Measurements from ENCODE around the gene SPRTN.

Gene SPRTN, protein sequence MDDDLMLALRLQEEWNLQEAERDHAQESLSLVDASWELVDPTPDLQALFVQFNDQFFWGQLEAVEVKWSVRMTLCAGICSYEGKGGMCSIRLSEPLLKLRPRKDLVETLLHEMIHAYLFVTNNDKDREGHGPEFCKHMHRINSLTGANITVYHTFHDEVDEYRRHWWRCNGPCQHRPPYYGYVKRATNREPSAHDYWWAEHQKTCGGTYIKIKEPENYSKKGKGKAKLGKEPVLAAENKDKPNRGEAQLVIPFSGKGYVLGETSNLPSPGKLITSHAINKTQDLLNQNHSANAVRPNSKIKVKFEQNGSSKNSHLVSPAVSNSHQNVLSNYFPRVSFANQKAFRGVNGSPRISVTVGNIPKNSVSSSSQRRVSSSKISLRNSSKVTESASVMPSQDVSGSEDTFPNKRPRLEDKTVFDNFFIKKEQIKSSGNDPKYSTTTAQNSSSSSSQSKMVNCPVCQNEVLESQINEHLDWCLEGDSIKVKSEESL

DNA sequence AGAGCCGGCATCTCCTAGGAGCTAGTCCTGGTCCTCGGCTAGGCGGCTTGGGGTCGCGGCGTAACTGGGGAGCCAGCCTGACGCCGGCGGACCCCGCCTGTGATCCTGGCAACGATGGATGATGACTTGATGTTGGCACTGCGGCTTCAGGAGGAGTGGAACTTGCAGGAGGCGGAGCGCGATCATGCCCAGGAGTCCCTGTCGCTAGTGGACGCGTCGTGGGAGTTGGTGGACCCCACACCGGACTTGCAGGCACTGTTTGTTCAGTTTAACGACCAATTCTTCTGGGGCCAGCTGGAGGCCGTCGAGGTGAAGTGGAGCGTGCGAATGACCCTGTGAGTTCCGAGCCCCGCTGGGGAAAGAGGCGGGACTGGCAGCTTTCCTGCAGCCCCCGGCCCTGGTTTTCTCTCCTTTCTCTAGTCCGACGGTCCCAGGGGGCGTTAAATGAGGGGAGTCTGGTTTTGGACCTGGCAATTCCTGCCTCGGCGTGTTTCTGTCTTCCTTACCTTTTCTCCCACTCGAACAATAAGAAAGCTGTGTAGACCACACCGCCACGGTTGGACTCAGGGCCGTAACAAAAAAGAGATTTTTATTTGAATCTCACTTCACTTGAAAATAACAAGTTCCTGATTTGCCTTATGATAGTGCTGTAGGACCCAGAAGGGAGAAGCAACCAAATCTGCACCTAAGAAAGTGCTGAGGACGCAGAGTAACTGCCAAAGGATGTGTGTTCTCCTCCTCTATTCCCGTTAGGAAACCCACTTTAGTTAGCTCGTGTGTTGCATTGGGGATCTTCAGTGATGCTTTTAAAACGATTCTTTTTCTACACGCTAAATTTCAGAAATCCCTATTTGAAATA lies at the start of gene SPRTN:
TSS of gene SPRTN (plus strand) at position 24 of the 859 bp plus-strand sequence. CDS start at position 115, 91 bp downstream.
- no peaks in the 10 kb centered on the region for H3K9me3 Mint-ChIP-seq
- peaks cover 39% of the 10 kb centered on the region for H3K4me1 Mint-ChIP-seq (ENCODE audit: low read depth)
- peak within 1 kb of the TSS; percentile 99 for H3K27ac Mint-ChIP-seq
- intact Hi-C loops (cut with micrococcal nuclease) = loop anchor here (1.0 to 5.0 kb wide), 3 partner anchors 96 to 361 kb away; partner anchors contain the start of genes ARV1, GNPAT, TSNAX and TTC13
- H3K36me3 Mint-ChIP-seq (ENCODE audit: low read depth) = peaks cover 72% of the 10 kb centered on the region
- peak within 1 kb of the TSS; percentile 96 for H3K4me3 Mint-ChIP-seq
- H3K27me3 Mint-ChIP-seq = no peaks in the 10 kb centered on the region

DNA sequence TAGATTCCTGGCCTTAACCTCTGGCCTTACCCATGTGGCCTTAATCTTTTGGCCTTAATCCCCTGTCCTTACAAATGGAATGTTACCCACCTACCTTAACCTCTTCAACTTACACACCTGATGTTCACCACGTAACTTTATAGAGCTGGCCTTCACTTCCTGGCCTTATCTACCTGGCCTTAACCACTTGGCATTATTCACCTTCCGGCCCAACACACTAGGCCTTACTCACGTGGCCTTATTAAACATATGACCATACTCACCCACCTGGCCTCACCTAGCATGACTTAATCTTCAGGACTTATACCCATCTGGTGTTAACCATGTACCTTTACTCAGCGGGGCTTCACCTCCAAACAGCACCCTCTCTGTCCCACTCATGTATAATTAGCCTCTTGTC lies 42.2 kb upstream of the SPRTN start:
- Mint-ChIP-seq H3K36me3 (ENCODE audit: low read depth) (no peaks in the 10 kb centered on the region), H3K9me3 (no peaks in the 10 kb centered on the region), H3K4me3 (no peak overlapping the region), H3K4me1 (ENCODE audit: low read depth) (no peaks in the 10 kb centered on the region), H3K27ac (no peak overlapping the region), H3K27me3 (no peaks in the 10 kb centered on the region)
- intact Hi-C loops (cut with micrococcal nuclease) = no loop called here

DNA sequence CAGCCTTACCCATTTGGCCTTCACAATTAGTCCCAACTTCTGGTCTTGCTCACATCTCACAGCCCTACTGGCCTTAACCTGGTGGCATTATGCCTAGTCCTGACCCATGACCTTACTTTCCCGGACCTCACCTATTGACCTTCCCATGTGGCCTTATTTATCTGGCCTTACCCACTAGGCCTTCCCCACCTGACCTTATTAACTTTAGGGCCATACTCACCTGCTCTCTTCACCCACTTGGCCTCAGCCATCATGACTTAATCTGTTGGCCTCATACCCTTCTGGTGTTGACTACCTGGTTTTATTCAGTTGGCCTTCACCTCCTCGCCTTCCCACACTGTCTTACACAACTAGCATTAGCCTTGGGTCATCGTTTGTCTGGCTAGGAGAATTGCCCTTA lies 36.1 kb upstream of the SPRTN start:
- Mint-ChIP-seq H3K9me3 (no peaks in the 10 kb centered on the region), H3K4me1 (ENCODE audit: low read depth) (no peaks in the 10 kb centered on the region), H3K27ac (no peak overlapping the region), H3K27me3 (no peaks in the 10 kb centered on the region), H3K4me3 (no peak overlapping the region), H3K36me3 (ENCODE audit: low read depth) (no peaks in the 10 kb centered on the region)
- intact Hi-C loops (cut with micrococcal nuclease) = no loop called here

DNA sequence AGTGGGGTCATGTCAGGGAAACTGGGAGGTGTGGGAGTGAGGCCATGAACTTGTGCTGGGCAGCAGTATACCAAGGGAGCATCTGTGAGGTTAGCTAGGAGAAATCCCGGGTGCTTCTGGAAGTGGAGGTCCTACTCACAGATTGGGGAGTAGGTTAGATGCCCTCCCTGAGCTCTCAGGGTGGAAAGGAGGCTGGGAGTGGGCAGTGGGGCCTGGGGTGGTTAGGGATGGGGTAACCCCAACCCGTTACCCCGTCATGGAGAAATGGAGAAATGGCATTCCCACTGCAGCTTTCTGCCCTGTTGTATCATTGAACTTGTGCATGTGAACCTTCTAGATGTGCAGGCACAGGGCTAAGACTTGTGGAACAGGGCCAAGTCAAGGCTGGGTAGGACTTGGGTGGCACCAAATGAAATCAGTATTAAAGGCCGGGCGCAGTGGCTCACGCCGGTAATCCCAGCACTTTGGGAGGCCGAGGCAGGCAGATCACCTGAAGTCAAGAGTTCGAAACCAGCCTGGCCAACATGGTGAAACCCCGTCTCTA lies 27.6 kb upstream of the SPRTN start:
- Mint-ChIP-seq H3K4me3 (no peak overlapping the region), H3K4me1 (ENCODE audit: low read depth) (no peaks in the 10 kb centered on the region), H3K9me3 (no peaks in the 10 kb centered on the region), H3K27ac (no peak overlapping the region), H3K36me3 (ENCODE audit: low read depth) (no peaks in the 10 kb centered on the region), H3K27me3 (peaks cover 1% of the 10 kb centered on the region)
- intact Hi-C loops (cut with micrococcal nuclease) = no loop called here

DNA sequence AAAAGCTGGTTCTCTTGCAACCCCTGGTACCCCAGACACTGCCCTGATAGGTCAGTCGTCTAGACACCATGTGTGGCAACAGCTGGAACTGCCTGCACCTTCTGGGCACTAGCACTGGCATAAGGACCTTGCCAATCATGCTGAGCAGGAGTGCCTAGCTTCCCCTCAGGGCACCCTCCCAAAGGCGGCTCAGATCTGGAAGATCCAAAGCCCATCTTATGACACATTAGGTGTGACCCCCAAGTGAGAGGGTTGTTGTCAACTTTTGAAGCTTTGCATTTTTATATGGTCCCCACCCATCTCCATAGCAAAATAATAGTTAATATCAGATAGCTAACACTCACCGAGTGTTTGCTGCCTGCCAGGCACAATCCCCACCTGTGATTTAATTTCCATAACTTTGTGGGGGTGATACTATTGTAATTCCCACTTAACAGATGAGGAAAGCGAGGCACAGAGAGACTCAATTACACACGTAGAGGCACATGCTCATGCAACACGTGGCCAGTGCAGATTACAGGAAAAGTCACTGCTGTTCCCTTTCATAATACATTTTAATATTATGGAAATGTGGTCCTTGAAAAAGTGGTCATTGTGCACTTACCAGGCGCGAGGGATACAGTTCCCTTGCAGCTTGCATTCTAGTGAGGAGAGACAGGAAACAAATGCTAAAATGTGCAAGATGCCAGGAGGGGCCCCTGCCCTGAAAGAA lies 26.2 kb upstream of the SPRTN start:
- H3K36me3 Mint-ChIP-seq (ENCODE audit: low read depth) = no peaks in the 10 kb centered on the region
- no peak overlapping the region for H3K27ac Mint-ChIP-seq
- peaks cover 4% of the 10 kb centered on the region for H3K27me3 Mint-ChIP-seq
- no peak overlapping the region for H3K4me3 Mint-ChIP-seq
- intact Hi-C loops (cut with micrococcal nuclease) = no loop called here
- H3K9me3 Mint-ChIP-seq = no peaks in the 10 kb centered on the region
- H3K4me1 Mint-ChIP-seq (ENCODE audit: low read depth) = peaks cover 5% of the 10 kb centered on the region

DNA sequence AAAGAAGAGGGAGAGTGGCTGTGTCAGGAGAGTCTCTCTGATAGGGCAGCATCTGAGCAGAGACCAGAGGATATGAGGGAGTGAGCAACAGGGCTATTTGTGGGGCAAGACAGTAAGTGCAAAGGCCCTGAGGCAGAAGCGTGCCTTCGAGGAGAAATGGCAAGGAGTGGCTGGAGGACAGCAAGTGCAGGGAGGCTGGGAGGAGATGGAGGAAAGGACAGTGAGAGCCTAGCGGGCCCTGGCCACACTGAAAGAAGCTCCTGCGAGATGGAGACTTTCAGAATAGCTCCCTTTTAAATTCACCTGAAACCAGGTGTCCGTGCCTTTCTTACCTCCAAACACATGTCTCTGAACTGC lies 25.7 kb upstream of the SPRTN start:
- Mint-ChIP-seq H3K4me1 (ENCODE audit: low read depth) (peaks cover 5% of the 10 kb centered on the region), H3K9me3 (no peaks in the 10 kb centered on the region), H3K27me3 (peaks cover 4% of the 10 kb centered on the region), H3K4me3 (no peak overlapping the region), H3K27ac (no peak overlapping the region), H3K36me3 (ENCODE audit: low read depth) (no peaks in the 10 kb centered on the region)
- intact Hi-C loops (cut with micrococcal nuclease) = no loop called here

DNA sequence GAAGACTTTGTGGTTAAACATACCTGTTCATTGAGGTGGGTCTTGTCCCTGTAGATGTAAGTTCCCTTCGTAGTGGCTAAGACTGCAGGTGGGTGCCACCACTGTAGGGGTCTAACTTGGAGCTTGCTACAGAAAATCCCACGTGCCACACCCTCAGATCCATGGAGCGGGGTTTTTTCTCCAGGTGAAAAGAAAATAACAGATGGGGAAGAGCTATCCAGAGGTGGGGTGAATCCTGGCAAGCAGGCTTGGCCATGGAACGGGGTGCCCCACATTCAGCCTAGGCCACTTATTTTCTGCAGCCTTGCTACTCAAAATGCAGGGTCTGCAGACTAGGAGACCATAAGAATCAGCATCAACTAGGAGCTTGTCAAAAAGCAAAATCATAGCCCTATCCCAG lies 24.4 kb upstream of the SPRTN start:
- Mint-ChIP-seq H3K9me3 (no peaks in the 10 kb centered on the region), H3K27me3 (peaks cover 4% of the 10 kb centered on the region), H3K27ac (no peak overlapping the region), H3K4me1 (ENCODE audit: low read depth) (peaks cover 5% of the 10 kb centered on the region), H3K36me3 (ENCODE audit: low read depth) (no peaks in the 10 kb centered on the region), H3K4me3 (no peak overlapping the region)
- intact Hi-C loops (cut with micrococcal nuclease) = no loop called here

DNA sequence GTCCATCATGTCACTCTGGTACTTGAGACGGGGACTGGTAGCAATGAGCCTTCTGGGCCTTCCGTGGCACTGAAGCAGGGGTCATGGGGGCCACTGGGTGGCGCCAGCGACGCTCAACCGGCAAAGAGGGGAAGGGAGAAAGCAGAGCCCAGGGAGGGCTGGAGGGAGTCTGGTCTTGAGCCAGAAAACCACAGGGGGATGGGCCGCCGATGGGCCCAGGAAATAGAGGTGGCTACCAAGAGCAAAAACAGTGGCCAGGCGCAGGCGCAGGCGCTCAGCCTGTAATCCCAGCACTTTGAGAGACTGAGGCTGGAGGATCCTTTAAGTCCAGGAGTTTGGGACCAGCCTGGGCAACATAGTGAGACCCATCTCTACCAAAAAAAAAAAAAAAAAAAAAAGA lies 22.2 kb upstream of the SPRTN start:
- peaks cover 4% of the 10 kb centered on the region for H3K27me3 Mint-ChIP-seq
- no peak overlapping the region for H3K27ac Mint-ChIP-seq
- intact Hi-C loops (cut with micrococcal nuclease) = loop anchor here (5.0 kb wide), 1 partner anchor 286 kb away; no protein-coding TSS in a partner anchor
- H3K4me3 Mint-ChIP-seq = no peak overlapping the region
- no peaks in the 10 kb centered on the region for H3K9me3 Mint-ChIP-seq
- no peaks in the 10 kb centered on the region for H3K36me3 Mint-ChIP-seq (ENCODE audit: low read depth)
- H3K4me1 Mint-ChIP-seq (ENCODE audit: low read depth) = peaks cover 5% of the 10 kb centered on the region

DNA sequence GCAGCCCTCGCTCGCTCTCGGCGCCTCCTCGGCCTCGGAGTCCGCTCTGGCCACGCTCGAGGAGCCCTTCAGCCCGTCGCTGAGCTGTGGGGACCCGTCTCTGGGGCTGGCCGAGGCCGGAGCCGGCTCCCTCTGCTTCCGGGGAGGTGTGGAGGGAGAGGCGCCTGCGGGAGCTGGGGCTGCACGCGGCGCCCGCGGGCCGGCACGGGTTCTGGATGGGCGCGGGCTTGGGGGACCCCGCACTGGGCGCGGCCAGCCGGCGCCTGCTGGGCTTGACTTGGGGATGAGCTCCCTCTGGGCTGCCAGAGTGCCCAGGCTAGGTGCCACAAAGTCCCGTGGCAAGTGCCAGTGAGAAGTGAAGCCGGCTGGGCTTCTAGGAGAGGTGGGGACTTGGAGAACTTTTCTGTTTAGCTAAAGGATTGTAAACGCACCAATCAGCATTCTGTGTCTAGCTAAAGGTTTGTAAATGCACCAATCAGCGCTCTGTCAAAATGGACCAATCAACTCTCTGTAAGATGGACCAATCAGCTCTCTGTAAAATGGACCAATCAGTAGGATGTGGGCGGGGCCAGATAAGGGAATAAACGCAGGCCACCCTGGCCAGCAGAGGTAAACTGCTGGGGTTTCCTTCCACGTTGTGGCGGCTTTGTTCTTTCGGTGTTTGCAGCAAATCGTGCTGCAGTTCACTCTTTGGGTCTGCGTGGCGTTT lies 20.6 kb upstream of the SPRTN start:
- Mint-ChIP-seq H3K9me3 (no peaks in the 10 kb centered on the region), H3K4me3 (no peak overlapping the region)
- intact Hi-C loops (cut with micrococcal nuclease) = loop anchor here (5.0 kb wide), 1 partner anchor 285 kb away; no protein-coding TSS in a partner anchor

DNA sequence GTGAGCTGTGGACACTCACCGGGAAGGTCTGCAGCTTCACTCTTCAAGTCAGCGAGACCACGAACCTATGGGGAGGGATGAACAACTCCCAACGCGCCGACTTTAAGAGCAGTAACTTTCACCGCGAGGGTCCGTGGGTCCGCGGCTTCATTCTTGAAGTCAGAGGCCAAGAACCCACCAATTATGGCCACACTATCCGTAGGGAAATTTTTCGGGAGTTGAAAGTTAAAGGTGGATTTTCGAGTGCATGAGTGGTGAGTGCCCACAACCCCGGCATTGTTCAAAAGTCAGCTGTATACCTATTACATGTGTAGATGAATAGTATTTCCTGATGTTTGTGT lies 20.1 kb upstream of the SPRTN start:
- Mint-ChIP-seq H3K9me3 (no peaks in the 10 kb centered on the region), H3K4me1 (ENCODE audit: low read depth) (peaks cover 5% of the 10 kb centered on the region), H3K4me3 (no peak overlapping the region), H3K36me3 (ENCODE audit: low read depth) (no peaks in the 10 kb centered on the region), H3K27me3 (peaks cover 4% of the 10 kb centered on the region), H3K27ac (no peak overlapping the region)
- intact Hi-C loops (cut with micrococcal nuclease) = loop anchor here (5.0 kb wide), 1 partner anchor 284 kb away; no protein-coding TSS in a partner anchor

More for the DNA sequence above, 20.6 kb upstream of the SPRTN start:
- Mint-ChIP-seq H3K4me1 (ENCODE audit: low read depth) (peaks cover 5% of the 10 kb centered on the region), H3K27ac (no peak overlapping the region), H3K36me3 (ENCODE audit: low read depth) (no peaks in the 10 kb centered on the region), H3K27me3 (peaks cover 4% of the 10 kb centered on the region)

DNA sequence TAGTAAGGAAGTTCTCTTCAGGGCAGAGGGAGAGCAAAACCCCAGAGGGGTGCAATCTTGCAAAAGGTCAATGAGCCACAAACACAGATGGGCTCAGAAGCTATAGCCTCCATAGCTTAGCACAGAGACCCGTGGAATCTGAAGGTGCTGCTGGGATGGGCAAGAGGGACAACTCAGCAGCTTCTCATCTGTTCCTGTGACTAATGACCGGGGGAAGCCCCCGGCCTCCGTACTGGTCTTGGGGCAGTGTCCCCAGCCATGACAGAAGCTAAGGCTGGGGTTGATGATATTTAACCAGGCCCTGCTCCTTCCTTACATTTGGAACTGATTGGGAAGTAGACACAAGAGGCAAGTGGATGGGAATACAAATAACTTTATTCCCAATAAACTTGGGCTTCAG lies 19.5 kb upstream of the SPRTN start:
- no peaks in the 10 kb centered on the region for H3K9me3 Mint-ChIP-seq

DNA sequence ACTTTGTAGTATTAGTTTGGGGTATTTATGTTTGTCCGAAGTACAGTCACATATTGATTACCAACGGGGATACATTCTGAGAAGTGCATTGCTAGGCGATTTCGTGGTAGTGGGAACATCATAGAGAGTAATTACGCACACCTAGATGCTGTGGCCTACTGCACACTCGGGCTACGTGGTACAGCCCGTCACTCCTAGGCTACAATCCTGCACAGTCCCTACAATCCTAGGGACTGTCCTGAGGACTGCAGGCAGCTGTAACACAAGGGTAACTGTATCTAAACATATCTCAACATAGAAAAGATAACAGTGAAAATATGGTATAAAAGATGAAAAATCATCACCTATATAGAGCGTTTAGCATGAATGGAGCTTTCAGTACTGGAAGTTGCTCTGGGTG lies 19.0 kb upstream of the SPRTN start:
- no peaks in the 10 kb centered on the region for H3K9me3 Mint-ChIP-seq
- H3K36me3 Mint-ChIP-seq (ENCODE audit: low read depth) = no peaks in the 10 kb centered on the region
- no peak overlapping the region for H3K27ac Mint-ChIP-seq
- peaks cover 5% of the 10 kb centered on the region for H3K4me1 Mint-ChIP-seq (ENCODE audit: low read depth)
- intact Hi-C loops (cut with micrococcal nuclease) = loop anchor here (5.0 kb wide), 1 partner anchor 283 kb away; no protein-coding TSS in a partner anchor
- no peak overlapping the region for H3K4me3 Mint-ChIP-seq
- peaks cover 3% of the 10 kb centered on the region for H3K27me3 Mint-ChIP-seq

More for the DNA sequence above, 19.5 kb upstream of the SPRTN start:
- H3K4me3 Mint-ChIP-seq = no peak overlapping the region
- peaks cover 5% of the 10 kb centered on the region for H3K4me1 Mint-ChIP-seq (ENCODE audit: low read depth)
- H3K36me3 Mint-ChIP-seq (ENCODE audit: low read depth) = no peaks in the 10 kb centered on the region
- peaks cover 3% of the 10 kb centered on the region for H3K27me3 Mint-ChIP-seq
- intact Hi-C loops (cut with micrococcal nuclease) = loop anchor here (5.0 kb wide), 1 partner anchor 284 kb away; no protein-coding TSS in a partner anchor
- no peak overlapping the region for H3K27ac Mint-ChIP-seq
